GM23338 (cell line): ENCODE data around the gene PLXNC1.

Source experiments
- CREB1 ChIP-seq: fragments of 250-450 bp; sonication (Bioruptor Pico); IDR thresholded peaks from 2 replicates; pipeline ENCODE4 v1.5.0; 2020; ENCODE audit warnings: low read depth, mild to moderate bottlenecking, moderate library complexity
- TF ChIP-seq, protein P1 (sequence below), 2 experiments: fragments of 200-600 bp in 1 of 2; sonication (generic) in 1 of 2; conservative IDR thresholded peaks; 2 replicates each; pipeline versions ENCODE4 v1.5.1 to v1.6.1; 2016 to 2017; ENCODE audit warnings: antibody characterized with exemption in 2 of 2, low read depth in 2 of 2, mild to moderate bottlenecking in 2 of 2, moderate library complexity in 1 of 2

- TF ChIP-seq, protein P1, sequence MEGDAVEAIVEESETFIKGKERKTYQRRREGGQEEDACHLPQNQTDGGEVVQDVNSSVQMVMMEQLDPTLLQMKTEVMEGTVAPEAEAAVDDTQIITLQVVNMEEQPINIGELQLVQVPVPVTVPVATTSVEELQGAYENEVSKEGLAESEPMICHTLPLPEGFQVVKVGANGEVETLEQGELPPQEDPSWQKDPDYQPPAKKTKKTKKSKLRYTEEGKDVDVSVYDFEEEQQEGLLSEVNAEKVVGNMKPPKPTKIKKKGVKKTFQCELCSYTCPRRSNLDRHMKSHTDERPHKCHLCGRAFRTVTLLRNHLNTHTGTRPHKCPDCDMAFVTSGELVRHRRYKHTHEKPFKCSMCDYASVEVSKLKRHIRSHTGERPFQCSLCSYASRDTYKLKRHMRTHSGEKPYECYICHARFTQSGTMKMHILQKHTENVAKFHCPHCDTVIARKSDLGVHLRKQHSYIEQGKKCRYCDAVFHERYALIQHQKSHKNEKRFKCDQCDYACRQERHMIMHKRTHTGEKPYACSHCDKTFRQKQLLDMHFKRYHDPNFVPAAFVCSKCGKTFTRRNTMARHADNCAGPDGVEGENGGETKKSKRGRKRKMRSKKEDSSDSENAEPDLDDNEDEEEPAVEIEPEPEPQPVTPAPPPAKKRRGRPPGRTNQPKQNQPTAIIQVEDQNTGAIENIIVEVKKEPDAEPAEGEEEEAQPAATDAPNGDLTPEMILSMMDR (conservative IDR thresholded peaks at IDR 0.05; ENCODE audit: low read depth in 2 of 2) = no peak
- TF ChIP-seq CREB1 (CRISPR knock-in tag) = no peak
These were observed 164.0 kb downstream of the PLXNC1 start for GRCh38 chr12:94312378-94312777.
